ENCODE data around the gene MITF.
"Not testable (repeated sequence)": the region's sequence is repeated elsewhere in the genome, so short reads cannot be mapped to it uniquely, and the experiment has no call there.

MITF gene

GRCh38 chr3:69791106-69791505, 51.8 kb downstream of the MITF start:
- DNase-seq, result no peak

GRCh38 chr3:69791919-69792399, 52.7 kb downstream of the MITF start:
- DNase-seq, result no peak

- DNase-seq, result not testable (repeated sequence)
Measured at GRCh38 chr3:69796126-69796525, 56.9 kb downstream of the MITF start.

GRCh38 chr3:69803681-69804270, 64.5 kb downstream of the MITF start:
- DNase-seq, result no peak

GRCh38 chr3:69805491-69805890, 66.2 kb downstream of the MITF start:
- no peak for DNase-seq

- no peak for DNase-seq
Measured at GRCh38 chr3:69806735-69807438, 67.6 kb downstream of the MITF start.

- no peak for DNase-seq
Measured at GRCh38 chr3:69807674-69808073, 68.4 kb downstream of the MITF start.

- no peak for DNase-seq
Measured at GRCh38 chr3:69809076-69809835, 70.0 kb downstream of the MITF start.

GRCh38 chr3:69811452-69812401, 72.5 kb downstream of the MITF start:
- DNase-seq, result no peak

- no peak for DNase-seq
Measured at GRCh38 chr3:69815970-69816369, 76.7 kb downstream of the MITF start.

GRCh38 chr3:69817988-69818387, 78.7 kb downstream of the MITF start:
- no peak for DNase-seq

- no peak for DNase-seq
Measured at GRCh38 chr3:69819282-69819681, 80.0 kb downstream of the MITF start.

GRCh38 chr3:69821133-69821532, 81.9 kb downstream of the MITF start:
- no peak for DNase-seq

- DNase-seq, result no peak
Measured at GRCh38 chr3:69823743-69824142, 84.5 kb downstream of the MITF start.

- no peak for DNase-seq
Measured at GRCh38 chr3:69825446-69825845, 86.2 kb downstream of the MITF start.

- DNase-seq, result no peak
Measured at GRCh38 chr3:69827127-69827526, 87.9 kb downstream of the MITF start.

- no peak for DNase-seq
Measured at GRCh38 chr3:69828817-69829216, 89.6 kb downstream of the MITF start.

- no peak for DNase-seq
Measured at GRCh38 chr3:69830147-69830546, 90.9 kb downstream of the MITF start.

- no peak for DNase-seq
Measured at GRCh38 chr3:69831737-69832136, 92.5 kb downstream of the MITF start.

GRCh38 chr3:69833591-69833990, 94.3 kb downstream of the MITF start:
- DNase-seq, result no peak

GRCh38 chr3:69838217-69838616, 99.0 kb downstream of the MITF start:
- no peak for DNase-seq

GRCh38 chr3:69838696-69839515, 99.6 kb downstream of the MITF start:
- DNase-seq, result no peak
